ENCODE data around the gene NAPEPLD.
"Not testable (repeated sequence)": the region's sequence is repeated elsewhere in the genome, so short reads cannot be mapped to it uniquely, and the experiment has no call there.

GRCh38 chr7:103106703-103107070, 42.2 kb downstream of the NAPEPLD start:
- not testable (repeated sequence) for TF ChIP-seq POLR2A, CTCF (IDR thresholded peaks at IDR 0.05)

All from tibial nerve (tissue), 3 donors.